CD4-positive, alpha-beta T cell treated with Interleukin-15 for 4 hours (primary cell): ENCODE results near the gene VASH1.

Source experiments
- DNase-seq: peaks from one replicate; pipeline ENCODE4 v3.0.0-alpha.2; 2020; ENCODE audit warnings: low spot score

Gene VASH1

GRCh38 chr14:76832503-76832988 is 71.3 kb downstream of the VASH1 start:
- DNase-seq, result no peak
